Activated naive CD8-positive, alpha-beta T cell treated with anti-CD3 and anti-CD28 coated beads, Interleukin-2, amount 50 U/mL, for 24 hours (primary cell): Measurements from ENCODE around the gene PIP5K1B.

ENCODE experiments used
- ATAC-seq: fragments of 150-1000 bp; cut with Tn5 transposase; one replicate; pipeline ENCODE4 v1.10.0; 2021
- DNase-seq: peaks from one replicate; pipeline ENCODE4 v3.0.0; 2021
- H3K27ac Mint-ChIP-seq: one replicate; pipeline ENCODE4 v1.8.0; 2021; ENCODE audit warnings: mild to moderate bottlenecking, mixed read lengths
- H3K27me3 Mint-ChIP-seq: one replicate; pipeline ENCODE4 v1.8.0; 2021; ENCODE audit warnings: mixed read lengths
- H3K36me3 Mint-ChIP-seq: one replicate; pipeline ENCODE4 v1.8.0; 2021; ENCODE audit warnings: low read depth, mixed read lengths
- H3K4me1 Mint-ChIP-seq: one replicate; pipeline ENCODE4 v1.8.0; 2021; ENCODE audit warnings: mixed read lengths
- H3K4me3 Mint-ChIP-seq: one replicate; pipeline ENCODE4 v1.8.0; 2021; ENCODE audit warnings: mild to moderate bottlenecking, moderate library complexity, mixed read lengths
- H3K9me3 Mint-ChIP-seq: one replicate; pipeline ENCODE4 v1.8.0; 2021; ENCODE audit warnings: mixed read lengths

PIP5K1B gene

GRCh38 chr9:68843239-68843638 is 138.2 kb downstream of the PIP5K1B start:
- no peak for DNase-seq
- Mint-ChIP-seq H3K36me3 (no peaks in the 10 kb centered on the region), H3K27me3 (no peaks in the 10 kb centered on the region), H3K27ac (no peak overlapping the region), H3K4me3 (no peak overlapping the region), H3K9me3 (no peaks in the 10 kb centered on the region), H3K4me1 (no peaks in the 10 kb centered on the region)
- ATAC-seq: no peak

GRCh38 chr9:68844157-68844556 is 139.1 kb downstream of the PIP5K1B start:
- H3K4me3 Mint-ChIP-seq: no peak overlapping the region
- no peaks in the 10 kb centered on the region for H3K36me3 Mint-ChIP-seq
- no peak for DNase-seq
- no peak overlapping the region for H3K27ac Mint-ChIP-seq
- H3K4me1 Mint-ChIP-seq: no peaks in the 10 kb centered on the region
- no peaks in the 10 kb centered on the region for H3K9me3 Mint-ChIP-seq
- no peak for ATAC-seq
- H3K27me3 Mint-ChIP-seq: no peaks in the 10 kb centered on the region

GRCh38 chr9:68844631-68845612 is 139.9 kb downstream of the PIP5K1B start:
- H3K4me1 Mint-ChIP-seq: no peaks in the 10 kb centered on the region
- H3K4me3 Mint-ChIP-seq: no peak overlapping the region
- ATAC-seq (no peak), DNase-seq (peak; percentile 26)
- no peaks in the 10 kb centered on the region for H3K9me3 Mint-ChIP-seq
- H3K36me3 Mint-ChIP-seq: no peaks in the 10 kb centered on the region
- H3K27ac Mint-ChIP-seq: no peak overlapping the region
- no peaks in the 10 kb centered on the region for H3K27me3 Mint-ChIP-seq

GRCh38 chr9:68847765-68848164 is 142.7 kb downstream of the PIP5K1B start:
- Mint-ChIP-seq H3K4me3 (no peak overlapping the region), H3K4me1 (no peaks in the 10 kb centered on the region), H3K9me3 (no peaks in the 10 kb centered on the region)

GRCh38 chr9:68851657-68852056 is 146.6 kb downstream of the PIP5K1B start:
- Mint-ChIP-seq H3K9me3 (no peaks in the 10 kb centered on the region), H3K27me3 (peaks cover 6% of the 10 kb centered on the region), H3K4me1 (no peaks in the 10 kb centered on the region), H3K4me3 (no peak overlapping the region), H3K36me3 (no peaks in the 10 kb centered on the region), H3K27ac (no peak overlapping the region)
- DNase-seq (no peak), ATAC-seq (no peak)

More at GRCh38 chr9:68847765-68848164, 142.7 kb downstream of the PIP5K1B start:
- Mint-ChIP-seq H3K27me3 (peaks cover 2% of the 10 kb centered on the region), H3K36me3 (no peaks in the 10 kb centered on the region), H3K27ac (no peak overlapping the region)
- no peak for DNase-seq
- no peak for ATAC-seq

- Mint-ChIP-seq H3K4me3 (no peak overlapping the region), H3K36me3 (no peaks in the 10 kb centered on the region), H3K4me1 (no peaks in the 10 kb centered on the region), H3K27me3 (peaks cover 10% of the 10 kb centered on the region), H3K9me3 (no peaks in the 10 kb centered on the region), H3K27ac (no peak overlapping the region)
- ATAC-seq (no peak), DNase-seq (no peak)
These were observed 147.9 kb downstream of the PIP5K1B start for GRCh38 chr9:68852941-68853340.

- Mint-ChIP-seq H3K27me3 (peaks cover 10% of the 10 kb centered on the region), H3K4me1 (no peaks in the 10 kb centered on the region), H3K9me3 (no peaks in the 10 kb centered on the region), H3K4me3 (no peak overlapping the region), H3K36me3 (peaks cover 2% of the 10 kb centered on the region), H3K27ac (no peak overlapping the region)
- DNase-seq (no peak), ATAC-seq (no peak)
These were observed 154.3 kb downstream of the PIP5K1B start for GRCh38 chr9:68859347-68859746.

GRCh38 chr9:68860419-68860818 is 155.4 kb downstream of the PIP5K1B start:
- no peaks in the 10 kb centered on the region for H3K4me1 Mint-ChIP-seq
- no peak overlapping the region for H3K4me3 Mint-ChIP-seq
- DNase-seq (no peak), ATAC-seq (no peak)
- H3K27me3 Mint-ChIP-seq: peaks cover 10% of the 10 kb centered on the region
- H3K36me3 Mint-ChIP-seq: peaks cover 2% of the 10 kb centered on the region
- no peaks in the 10 kb centered on the region for H3K9me3 Mint-ChIP-seq
- no peak overlapping the region for H3K27ac Mint-ChIP-seq

- ATAC-seq (no peak), DNase-seq (no peak)
- peaks cover 8% of the 10 kb centered on the region for H3K27me3 Mint-ChIP-seq
- no peaks in the 10 kb centered on the region for H3K4me1 Mint-ChIP-seq
- H3K27ac Mint-ChIP-seq: no peak overlapping the region
- peaks cover 2% of the 10 kb centered on the region for H3K36me3 Mint-ChIP-seq
- no peak overlapping the region for H3K4me3 Mint-ChIP-seq
- no peaks in the 10 kb centered on the region for H3K9me3 Mint-ChIP-seq
These were observed 156.4 kb downstream of the PIP5K1B start for GRCh38 chr9:68861436-68861835.

- no peak overlapping the region for H3K27ac Mint-ChIP-seq
- ATAC-seq (no peak), DNase-seq (no peak)
- no peaks in the 10 kb centered on the region for H3K4me1 Mint-ChIP-seq
- no peak overlapping the region for H3K4me3 Mint-ChIP-seq
- H3K36me3 Mint-ChIP-seq: peaks cover 2% of the 10 kb centered on the region
- H3K27me3 Mint-ChIP-seq: no peaks in the 10 kb centered on the region
- no peaks in the 10 kb centered on the region for H3K9me3 Mint-ChIP-seq
These were observed 162.0 kb downstream of the PIP5K1B start for GRCh38 chr9:68867066-68867465.

- Mint-ChIP-seq H3K27ac (no peak overlapping the region), H3K27me3 (no peaks in the 10 kb centered on the region), H3K4me3 (no peak overlapping the region), H3K36me3 (peaks cover under 1% of the 10 kb centered on the region), H3K4me1 (no peaks in the 10 kb centered on the region), H3K9me3 (no peaks in the 10 kb centered on the region)
- ATAC-seq (no peak), DNase-seq (no peak)
These were observed 164.0 kb downstream of the PIP5K1B start for GRCh38 chr9:68869022-68869421.

- Mint-ChIP-seq H3K9me3 (no peaks in the 10 kb centered on the region), H3K27ac (no peak overlapping the region), H3K4me1 (no peaks in the 10 kb centered on the region), H3K4me3 (no peak overlapping the region), H3K36me3 (no peaks in the 10 kb centered on the region), H3K27me3 (no peaks in the 10 kb centered on the region)
- DNase-seq: no peak
- ATAC-seq: no peak
These were observed 165.0 kb downstream of the PIP5K1B start for GRCh38 chr9:68870086-68870485.

GRCh38 chr9:68871236-68871635 is 166.2 kb downstream of the PIP5K1B start:
- no peak for DNase-seq
- no peaks in the 10 kb centered on the region for H3K4me1 Mint-ChIP-seq
- H3K36me3 Mint-ChIP-seq: no peaks in the 10 kb centered on the region
- H3K4me3 Mint-ChIP-seq: no peak overlapping the region
- H3K27me3 Mint-ChIP-seq: no peaks in the 10 kb centered on the region
- no peak for ATAC-seq
- H3K9me3 Mint-ChIP-seq: no peaks in the 10 kb centered on the region
- no peak overlapping the region for H3K27ac Mint-ChIP-seq

GRCh38 chr9:68872026-68872501 is 167.0 kb downstream of the PIP5K1B start:
- no peaks in the 10 kb centered on the region for H3K9me3 Mint-ChIP-seq
- DNase-seq (no peak), ATAC-seq (no peak)
- no peak overlapping the region for H3K27ac Mint-ChIP-seq
- H3K4me3 Mint-ChIP-seq: no peak overlapping the region
- H3K36me3 Mint-ChIP-seq: no peaks in the 10 kb centered on the region
- H3K27me3 Mint-ChIP-seq: no peaks in the 10 kb centered on the region
- H3K4me1 Mint-ChIP-seq: no peaks in the 10 kb centered on the region

- H3K4me1 Mint-ChIP-seq: no peaks in the 10 kb centered on the region
- no peaks in the 10 kb centered on the region for H3K9me3 Mint-ChIP-seq
- ATAC-seq: no peak
These were observed 168.1 kb downstream of the PIP5K1B start for GRCh38 chr9:68873179-68873578.

More at GRCh38 chr9:68873179-68873578, 168.1 kb downstream of the PIP5K1B start:
- no peak for DNase-seq
- Mint-ChIP-seq H3K36me3 (no peaks in the 10 kb centered on the region), H3K27ac (no peak overlapping the region), H3K4me3 (no peak overlapping the region), H3K27me3 (no peaks in the 10 kb centered on the region)
